Measurements from ENCODE around the gene SERPINA1.
"Not testable (repeated sequence)": the region's sequence is repeated elsewhere in the genome, so short reads cannot be mapped to it uniquely, and the experiment has no call there.

DNA sequence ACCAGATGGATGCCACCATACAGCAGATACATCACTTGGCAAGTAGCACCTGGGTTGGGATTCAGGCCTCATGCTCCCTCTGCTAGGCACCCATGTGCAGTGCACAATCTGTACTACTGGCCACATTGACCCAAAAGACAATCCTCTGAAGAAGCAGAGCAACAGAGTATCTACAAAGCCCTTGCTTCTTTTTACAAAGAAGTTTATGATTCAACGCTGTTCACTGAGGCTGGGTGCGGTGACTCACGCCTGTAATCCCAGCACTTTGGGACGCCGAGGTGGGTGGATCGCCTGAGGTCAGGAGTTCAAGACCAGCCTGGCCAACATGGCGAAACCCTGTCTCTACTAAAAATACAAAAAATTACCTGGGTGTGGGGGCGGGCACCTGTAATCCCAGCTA lies 34.2 kb downstream of the SERPINA1 start:
- TF ChIP-seq, protein P1, sequence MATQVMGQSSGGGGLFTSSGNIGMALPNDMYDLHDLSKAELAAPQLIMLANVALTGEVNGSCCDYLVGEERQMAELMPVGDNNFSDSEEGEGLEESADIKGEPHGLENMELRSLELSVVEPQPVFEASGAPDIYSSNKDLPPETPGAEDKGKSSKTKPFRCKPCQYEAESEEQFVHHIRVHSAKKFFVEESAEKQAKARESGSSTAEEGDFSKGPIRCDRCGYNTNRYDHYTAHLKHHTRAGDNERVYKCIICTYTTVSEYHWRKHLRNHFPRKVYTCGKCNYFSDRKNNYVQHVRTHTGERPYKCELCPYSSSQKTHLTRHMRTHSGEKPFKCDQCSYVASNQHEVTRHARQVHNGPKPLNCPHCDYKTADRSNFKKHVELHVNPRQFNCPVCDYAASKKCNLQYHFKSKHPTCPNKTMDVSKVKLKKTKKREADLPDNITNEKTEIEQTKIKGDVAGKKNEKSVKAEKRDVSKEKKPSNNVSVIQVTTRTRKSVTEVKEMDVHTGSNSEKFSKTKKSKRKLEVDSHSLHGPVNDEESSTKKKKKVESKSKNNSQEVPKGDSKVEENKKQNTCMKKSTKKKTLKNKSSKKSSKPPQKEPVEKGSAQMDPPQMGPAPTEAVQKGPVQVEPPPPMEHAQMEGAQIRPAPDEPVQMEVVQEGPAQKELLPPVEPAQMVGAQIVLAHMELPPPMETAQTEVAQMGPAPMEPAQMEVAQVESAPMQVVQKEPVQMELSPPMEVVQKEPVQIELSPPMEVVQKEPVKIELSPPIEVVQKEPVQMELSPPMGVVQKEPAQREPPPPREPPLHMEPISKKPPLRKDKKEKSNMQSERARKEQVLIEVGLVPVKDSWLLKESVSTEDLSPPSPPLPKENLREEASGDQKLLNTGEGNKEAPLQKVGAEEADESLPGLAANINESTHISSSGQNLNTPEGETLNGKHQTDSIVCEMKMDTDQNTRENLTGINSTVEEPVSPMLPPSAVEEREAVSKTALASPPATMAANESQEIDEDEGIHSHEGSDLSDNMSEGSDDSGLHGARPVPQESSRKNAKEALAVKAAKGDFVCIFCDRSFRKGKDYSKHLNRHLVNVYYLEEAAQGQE (IDR thresholded peaks at IDR 0.05; ENCODE audit: low read depth, low read length): not testable (repeated sequence)
- TF ChIP-seq, protein P2, sequence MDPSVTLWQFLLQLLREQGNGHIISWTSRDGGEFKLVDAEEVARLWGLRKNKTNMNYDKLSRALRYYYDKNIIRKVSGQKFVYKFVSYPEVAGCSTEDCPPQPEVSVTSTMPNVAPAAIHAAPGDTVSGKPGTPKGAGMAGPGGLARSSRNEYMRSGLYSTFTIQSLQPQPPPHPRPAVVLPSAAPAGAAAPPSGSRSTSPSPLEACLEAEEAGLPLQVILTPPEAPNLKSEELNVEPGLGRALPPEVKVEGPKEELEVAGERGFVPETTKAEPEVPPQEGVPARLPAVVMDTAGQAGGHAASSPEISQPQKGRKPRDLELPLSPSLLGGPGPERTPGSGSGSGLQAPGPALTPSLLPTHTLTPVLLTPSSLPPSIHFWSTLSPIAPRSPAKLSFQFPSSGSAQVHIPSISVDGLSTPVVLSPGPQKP (IDR thresholded peaks at IDR 0.05; ENCODE audit: low read depth, low read length): not testable (repeated sequence)
- not testable (repeated sequence) for TF ChIP-seq EZH2 (IDR thresholded peaks at IDR 0.05; ENCODE audit: borderline replicate concordance, control insufficient read depth, low read depth, low read length)
